HG02623 (cell line): ENCODE data around the gene KRTAP10-3.
"Not testable (repeated sequence)": the region's sequence is repeated elsewhere in the genome, so short reads cannot be mapped to it uniquely, and the experiment has no call there.

Source experiments
- ATAC-seq: cut with Tn5 transposase; IDR thresholded peaks from one replicate; pipeline ENCODE4 v1.9.1; 2021; ENCODE audit warnings: moderate library complexity; ENCODE audit not compliant: unreplicated experiment

KRTAP10-3 gene

DNA sequence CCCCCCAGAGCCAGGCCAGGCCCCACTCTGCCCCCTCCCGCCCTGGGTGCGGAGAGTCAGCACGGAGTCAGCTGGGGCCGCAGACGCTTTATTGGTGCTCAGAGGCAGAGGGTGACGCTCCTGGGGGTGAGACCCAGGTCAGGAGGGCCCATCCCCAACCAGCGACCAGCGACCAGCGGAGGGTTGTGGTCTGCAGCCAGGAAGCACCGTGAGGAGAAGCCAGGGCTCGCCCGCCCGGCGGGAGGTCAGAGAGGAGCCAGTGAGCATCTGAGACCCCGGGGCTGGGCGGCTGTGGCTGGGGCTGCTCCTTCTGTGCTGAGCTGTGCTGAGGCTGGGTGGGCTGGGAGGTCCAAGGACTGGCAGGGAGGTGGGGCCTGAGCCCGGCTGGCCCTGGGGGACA lies 8.3 kb downstream of the KRTAP10-3 start:
- ATAC-seq = not testable (repeated sequence)

DNA sequence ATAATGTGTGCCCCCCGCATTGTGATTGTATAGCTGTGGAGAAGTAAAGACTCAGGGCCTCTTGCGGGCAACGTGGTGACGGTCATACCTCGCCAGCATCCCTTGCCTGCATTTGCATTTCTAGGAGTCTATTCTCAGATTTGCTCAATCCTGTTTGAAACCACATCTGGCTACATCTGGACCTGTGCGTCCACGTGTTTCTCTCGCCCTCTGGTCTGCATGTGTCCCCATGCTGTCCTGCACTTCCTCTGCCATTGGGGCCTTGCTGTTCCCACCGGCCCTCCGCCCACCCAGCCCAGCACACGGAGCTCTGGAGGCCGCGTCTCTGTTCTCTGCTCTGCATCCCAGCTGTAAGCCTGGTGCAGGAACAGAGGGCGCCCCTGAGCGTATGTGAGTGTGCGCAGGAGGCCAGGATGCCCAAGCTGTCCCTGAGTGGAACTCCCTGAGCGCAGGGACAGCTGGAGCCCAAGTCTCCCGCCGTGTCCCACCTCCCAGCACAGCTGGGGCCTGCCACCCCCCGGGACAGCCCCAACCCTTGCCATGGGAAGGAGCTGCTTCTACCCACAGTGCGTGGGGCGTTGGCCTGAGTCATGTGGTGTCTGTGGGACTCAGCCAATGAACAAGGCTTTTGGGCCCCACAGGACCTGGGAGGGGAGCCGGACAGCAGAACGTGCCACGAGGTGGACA lies 8.9 kb downstream of the KRTAP10-3 start:
- no peak for ATAC-seq

DNA sequence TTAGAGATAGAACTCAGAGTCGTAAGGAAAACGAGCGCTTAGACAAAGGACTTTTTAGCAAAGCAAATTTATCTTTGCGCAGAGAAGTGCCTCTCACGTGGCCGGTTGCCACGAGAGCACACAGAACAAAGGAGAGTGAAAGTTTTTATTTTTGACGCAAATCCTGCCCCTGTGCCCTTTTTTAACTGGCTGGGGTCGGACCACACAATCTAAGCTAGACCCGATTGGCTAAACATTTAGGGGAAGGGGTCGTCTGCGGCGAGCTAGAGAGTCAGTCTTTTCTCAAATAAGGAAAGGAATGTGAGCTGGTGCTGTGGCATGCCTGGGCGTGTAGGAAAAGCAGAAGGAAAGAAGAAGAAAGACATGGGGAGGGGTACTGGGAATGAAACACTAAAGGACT lies 9.7 kb downstream of the KRTAP10-3 start:
- no peak for ATAC-seq

DNA sequence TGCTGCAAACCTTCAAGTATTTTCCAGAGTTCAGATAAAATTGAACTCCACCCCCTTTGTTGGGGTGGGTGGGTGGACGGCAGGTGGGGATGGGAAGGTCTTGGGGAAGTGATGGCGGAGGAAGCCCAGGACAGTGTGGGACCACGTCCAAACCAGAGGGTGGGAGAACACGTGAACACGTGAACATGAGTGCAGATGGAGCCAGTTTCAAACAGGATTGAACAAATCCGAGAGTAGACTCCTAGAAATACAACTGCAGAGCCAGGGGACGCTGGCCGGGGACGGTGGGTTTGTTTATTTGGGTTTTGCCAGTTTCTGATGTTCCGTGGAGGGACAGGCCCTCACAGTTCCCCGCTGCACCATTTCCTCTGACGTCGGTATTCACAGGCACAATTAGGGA lies 10.2 kb downstream of the KRTAP10-3 start:
- no peak for ATAC-seq

DNA sequence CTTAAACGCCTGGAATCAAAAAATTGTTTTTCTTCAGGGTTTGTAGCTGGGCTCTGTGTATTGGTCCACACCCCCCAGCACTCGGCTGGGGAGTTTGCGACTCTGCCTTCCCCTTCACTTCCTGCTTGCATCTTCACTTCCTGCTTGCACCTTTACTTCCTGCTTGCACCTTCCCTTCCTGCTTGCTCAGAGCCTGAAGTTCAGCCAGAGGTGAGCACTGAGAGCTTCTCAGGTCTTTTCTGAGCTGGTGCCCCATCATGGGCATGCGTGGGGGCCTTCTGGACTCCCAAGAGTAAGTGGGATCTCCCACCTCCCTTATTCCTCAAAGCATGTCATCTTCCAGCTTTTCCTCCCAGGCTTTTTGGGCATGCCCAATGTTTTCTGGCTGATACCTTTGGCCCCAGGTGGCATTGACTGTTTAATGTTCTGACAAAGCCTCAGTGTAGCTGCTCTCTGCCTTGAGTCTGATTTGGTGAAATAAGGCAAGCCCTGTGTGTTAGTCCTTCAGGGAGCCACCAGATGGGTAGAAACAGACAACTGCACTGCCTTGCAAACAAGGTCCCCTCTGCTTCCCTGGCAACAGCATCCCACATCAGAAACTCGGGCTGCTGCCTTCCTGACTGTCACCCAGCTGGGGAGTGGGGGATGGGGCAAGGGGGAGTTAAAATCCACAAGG lies 10.8 kb downstream of the KRTAP10-3 start:
- ATAC-seq = no peak

DNA sequence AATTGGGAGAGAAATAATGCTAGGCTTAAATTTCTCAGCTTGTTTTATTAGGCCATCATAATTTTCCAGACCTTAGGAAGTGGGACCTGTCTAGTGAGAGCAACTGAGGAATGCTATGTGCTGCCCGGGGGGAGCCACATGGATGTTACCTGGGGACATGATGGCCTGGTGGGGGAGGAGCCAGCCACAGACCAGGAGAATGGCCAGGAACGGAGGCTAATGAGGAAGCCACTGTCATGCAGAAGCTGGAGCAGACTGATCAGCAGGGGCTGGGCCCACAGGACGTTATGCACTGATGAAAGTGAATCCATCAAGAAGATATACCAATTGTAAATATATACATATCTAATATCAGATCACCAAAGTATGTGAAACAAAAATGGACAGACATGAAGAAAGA lies 14.0 kb downstream of the KRTAP10-3 start:
- ATAC-seq = no peak

DNA sequence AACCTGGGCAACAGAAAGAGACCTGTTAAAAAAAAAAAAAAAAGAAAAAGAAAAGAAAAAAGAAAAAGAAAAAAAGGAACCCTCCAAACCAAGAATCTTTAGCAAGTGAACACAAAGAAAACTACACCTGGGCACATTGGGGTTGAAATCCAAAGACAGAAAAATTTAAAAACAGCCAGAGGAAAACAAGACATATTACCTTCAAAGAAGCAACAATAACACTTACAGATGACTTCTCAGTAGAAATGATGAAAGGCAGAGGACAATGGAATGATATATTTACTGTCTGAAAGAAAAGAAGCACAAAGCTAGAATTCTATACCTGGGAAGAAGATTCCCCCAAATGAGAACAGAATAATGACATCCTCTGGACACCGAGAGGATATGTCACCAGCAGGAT lies 15.9 kb downstream of the KRTAP10-3 start:
- ATAC-seq = no peak

DNA sequence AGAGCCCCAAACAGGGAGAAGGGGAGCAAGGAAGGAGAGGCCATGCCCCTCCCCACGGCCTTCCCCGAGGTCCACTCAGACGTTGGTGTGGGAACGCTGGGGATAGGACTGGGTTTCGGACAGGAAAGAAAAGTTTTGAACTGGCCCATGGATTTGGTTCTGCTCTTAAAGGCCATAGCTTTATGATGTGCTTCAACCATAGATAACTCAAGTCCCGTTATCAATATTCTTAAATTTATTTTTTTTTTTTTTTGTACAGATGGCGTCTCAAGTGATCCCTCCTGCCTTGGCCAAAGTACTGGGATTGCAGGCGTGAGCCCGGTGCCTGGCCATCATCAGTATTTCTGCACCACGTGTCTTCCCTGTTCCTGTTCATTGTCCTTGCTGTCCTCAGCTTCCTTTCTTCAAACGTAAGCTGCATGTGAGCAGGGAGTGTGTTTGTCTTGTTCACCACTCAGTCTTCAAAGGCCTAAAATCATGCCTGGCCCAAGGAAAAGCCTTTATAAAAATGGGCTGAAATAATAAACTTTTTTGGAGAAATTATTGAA lies 17.8 kb downstream of the KRTAP10-3 start:
- ATAC-seq = no peak

DNA sequence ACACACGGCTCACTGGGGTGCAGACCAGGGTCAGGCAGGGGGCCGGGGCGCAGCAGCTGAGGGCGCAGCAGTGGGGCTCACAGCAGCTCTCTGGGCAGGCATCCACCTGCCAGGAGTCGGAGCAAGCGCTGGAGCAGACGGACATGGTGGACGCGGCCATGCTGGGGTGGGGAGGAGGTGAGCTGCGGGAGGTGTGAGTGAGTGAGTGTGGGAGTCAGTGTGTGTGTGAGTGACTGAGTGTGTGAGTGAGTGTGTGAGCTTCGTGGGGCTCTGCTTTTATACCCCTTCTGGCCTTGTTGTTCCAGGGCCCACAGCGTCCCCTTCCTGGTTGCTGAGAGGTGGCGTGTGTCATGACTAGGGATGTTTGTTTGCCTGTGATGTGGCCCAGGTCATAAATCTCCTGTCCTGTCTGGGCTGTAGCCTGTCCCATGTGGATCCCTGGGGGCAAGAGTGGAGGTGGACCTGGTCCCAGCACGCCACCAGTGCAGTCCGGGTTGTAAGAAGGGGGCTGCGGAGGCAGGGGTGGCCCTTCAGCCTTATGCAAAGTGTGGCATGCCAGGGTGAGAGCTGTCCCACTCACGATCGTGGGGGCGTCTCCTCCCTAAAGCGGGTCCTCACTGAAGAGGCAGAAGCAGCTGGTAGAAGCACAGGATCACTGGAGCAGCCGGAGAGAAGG lies 18.5 kb downstream of the KRTAP10-3 start, which contains the start of gene KRTAP10-1:
TSS of gene KRTAP10-1 (minus strand) at position 205 of the 676 bp plus-strand sequence. CDS start at position 160, 45 bp downstream.
- ATAC-seq = no peak

DNA sequence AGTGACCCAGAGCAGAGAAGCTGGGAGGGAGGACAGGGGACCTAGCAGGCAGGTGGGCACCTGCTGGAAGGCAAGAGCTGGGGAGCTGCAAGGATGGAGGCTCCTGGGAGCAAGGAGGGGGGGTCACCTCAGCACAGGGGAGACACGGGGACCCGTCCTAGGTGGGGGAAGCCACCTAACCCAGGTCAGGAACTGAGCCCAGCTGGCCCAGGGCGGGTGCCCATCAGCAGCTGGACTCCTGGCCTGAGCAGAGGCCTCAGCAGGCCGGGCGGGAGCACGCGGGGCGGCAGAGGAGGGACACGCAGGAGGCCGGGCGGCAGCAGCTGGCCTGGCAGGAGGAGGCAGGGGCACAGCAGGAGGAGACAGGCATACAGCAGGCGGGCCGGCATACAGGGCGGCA lies 19.5 kb downstream of the KRTAP10-3 start:
- no peak for ATAC-seq

DNA sequence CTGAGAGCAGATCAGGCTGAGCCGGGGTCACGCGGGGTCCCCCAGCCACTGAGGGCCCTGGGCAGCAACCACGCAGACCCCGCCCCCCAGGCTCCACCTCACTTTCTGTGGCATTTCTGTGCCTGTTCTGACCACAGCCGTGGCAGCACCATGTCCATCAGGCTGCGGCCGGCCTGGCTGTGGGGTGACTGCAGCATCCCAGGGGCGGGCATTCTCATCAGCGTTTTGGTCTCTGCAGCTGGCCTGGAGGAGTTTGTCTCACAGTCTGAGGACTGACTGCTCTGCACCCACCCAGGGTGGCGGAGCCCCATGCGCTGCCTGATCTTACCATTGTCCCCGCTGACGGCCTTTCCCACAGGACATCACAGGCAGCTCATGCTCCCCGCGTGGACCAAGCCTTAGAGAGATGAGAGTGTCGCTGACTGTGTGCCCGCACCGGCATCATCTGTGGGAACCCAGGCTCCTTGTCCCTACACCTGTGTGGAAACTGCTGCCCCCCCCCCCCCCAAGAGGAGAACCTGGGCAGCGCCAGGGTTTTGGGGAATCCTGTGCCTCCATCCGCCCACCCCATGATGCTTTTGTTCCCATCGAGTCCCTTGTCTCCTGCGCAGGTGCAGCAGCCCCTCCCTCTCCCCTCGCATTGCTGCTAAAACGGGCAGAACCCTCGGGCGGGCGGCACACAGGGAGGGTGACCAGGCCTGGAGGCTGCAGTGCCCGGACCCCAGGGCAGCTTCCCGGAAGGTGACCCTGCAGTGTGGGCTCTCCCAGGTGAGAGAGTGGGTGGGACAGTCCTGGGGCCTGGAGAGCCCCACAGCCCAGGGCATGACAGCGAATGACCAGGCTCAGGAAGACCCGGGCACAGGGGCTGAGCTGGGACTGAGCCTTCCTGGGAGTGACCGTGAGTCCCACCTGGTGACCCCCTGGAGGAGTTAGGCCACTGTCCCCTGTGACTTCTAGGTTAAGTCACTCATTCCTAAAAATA lies 20.4 kb downstream of the KRTAP10-3 start:
- ATAC-seq = no peak

DNA sequence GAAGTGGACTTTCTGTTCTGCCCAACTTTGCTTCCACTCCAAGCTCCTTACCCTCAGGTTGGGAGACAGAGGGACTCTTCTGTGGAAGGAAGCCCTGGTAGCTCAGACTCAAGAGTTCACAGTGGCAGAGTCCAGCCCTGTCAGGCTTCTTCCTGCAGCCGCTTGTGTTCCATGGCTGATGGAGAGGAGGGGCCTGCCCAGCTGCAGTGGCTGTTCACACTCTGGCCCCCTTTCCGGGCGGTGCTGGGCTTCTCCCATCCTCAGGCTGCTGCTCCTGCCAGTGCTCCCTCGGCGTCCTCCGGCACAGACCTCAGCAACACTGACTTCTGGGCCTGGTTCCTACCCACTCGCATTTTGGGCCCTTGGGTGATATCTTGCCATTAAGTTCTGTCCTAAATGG lies 22.6 kb downstream of the KRTAP10-3 start:
- ATAC-seq = no peak

DNA sequence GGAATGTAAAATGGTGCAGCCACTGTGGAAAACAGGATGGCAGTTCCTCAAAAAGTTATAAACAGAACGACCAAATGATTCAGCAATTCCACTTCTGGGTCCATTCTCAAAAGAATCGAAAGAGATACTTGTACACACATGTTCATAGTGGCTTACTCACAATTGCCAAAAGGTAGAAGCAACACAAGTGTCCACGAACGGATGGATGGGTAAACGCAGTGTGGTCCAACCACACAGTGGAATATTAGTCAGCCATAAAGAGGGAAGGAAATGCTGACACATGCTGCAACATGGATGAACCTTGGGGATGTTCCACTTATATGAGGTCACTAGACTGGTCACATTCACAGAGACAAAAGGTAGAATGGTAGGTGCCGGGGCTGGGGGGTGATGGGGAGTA lies 23.9 kb downstream of the KRTAP10-3 start:
- no peak for ATAC-seq

DNA sequence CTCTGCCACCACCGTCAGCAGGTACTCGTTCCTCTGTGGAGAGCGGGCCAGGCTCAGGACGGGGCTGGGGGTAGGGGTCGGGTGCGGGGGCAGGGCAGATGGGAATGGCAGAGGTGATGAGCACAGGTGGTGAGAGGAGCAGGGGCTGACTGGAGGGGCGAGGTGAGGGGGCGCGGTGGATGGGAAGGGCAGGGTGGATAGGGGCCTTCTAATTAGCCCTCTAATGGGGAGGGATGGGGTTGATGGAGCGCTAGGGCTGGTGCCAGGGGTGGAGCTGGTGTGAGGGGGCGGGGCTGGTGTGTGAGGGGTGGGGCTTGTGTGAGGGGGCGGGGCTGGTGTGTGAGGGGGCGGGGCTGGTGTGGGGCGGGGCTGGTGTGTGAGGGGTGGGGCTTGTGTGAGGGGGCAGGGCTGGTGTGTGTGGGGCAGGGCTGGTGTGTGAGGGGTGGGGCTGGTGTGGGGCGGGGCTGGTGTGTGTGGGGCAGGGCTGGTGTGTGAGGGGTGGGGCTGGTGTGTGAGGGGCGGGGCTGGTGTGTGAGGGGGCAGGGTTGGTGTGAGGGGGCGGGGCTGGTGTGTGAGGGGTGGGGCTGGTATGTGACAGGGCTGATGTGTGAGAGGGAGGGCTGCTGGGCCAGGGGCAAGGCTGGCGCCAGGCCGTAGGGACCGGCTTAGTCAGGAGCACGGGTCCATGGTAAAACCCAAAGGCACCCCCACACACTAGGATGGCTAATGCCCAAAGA lies 24.5 kb downstream of the KRTAP10-3 start:
- no peak for ATAC-seq

DNA sequence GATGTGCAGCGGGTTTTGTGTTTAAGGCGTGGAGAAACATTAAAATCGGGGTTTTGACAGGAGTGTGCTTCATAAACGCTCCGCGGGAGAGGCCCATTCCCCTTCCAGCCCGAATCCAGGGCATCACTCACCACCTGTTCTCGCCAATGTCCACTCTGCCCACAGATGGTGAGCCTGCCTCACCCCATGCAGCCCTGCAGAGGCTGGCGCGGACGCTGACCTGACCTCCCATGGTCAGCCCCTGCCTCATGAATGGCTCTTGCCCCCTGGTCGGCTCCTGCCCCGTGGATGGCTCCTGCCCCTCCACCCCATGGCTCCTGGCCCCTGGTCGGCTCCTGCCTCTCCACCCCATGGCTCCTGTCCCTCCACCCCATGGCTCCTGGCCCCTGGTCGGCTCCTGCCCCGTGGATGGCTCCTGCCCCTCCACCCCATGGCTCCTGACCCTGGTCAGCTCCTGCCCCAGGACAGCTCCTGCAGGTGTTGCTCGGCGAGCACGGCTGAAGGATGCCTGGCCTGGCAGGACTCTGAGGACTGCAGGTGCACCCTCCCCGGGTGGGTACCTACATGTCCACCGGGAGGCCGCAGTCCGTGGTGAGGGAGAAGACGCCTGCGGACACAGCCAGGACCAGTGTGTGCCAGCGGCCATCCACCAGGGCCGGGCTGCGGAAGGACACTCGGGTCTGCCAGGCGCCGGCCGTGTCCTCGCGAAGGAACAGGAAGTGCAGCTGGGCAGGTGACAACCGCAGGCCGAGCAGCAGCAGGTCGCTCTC lies 25.3 kb downstream of the KRTAP10-3 start:
- no peak for ATAC-seq

DNA sequence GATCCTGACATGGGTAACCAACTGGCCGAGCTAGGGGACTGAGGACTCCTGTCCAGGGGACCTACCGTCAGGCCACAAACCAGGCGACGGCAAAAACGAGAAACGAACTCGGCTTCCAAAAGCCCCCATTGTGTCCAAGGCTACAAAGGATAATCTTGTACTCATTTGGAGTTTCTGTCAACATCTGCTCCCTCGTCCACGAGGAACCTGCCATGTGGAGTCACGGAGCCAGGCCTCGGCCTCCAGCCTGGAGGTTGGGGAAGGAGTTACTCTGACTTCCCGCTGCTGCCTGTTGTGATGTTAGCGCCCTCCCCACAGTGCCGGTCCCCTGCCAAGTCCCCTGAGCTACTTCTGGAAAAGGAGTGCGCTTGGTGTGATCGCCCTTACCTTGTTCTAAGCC lies 25.9 kb downstream of the KRTAP10-3 start:
- ATAC-seq = no peak

DNA sequence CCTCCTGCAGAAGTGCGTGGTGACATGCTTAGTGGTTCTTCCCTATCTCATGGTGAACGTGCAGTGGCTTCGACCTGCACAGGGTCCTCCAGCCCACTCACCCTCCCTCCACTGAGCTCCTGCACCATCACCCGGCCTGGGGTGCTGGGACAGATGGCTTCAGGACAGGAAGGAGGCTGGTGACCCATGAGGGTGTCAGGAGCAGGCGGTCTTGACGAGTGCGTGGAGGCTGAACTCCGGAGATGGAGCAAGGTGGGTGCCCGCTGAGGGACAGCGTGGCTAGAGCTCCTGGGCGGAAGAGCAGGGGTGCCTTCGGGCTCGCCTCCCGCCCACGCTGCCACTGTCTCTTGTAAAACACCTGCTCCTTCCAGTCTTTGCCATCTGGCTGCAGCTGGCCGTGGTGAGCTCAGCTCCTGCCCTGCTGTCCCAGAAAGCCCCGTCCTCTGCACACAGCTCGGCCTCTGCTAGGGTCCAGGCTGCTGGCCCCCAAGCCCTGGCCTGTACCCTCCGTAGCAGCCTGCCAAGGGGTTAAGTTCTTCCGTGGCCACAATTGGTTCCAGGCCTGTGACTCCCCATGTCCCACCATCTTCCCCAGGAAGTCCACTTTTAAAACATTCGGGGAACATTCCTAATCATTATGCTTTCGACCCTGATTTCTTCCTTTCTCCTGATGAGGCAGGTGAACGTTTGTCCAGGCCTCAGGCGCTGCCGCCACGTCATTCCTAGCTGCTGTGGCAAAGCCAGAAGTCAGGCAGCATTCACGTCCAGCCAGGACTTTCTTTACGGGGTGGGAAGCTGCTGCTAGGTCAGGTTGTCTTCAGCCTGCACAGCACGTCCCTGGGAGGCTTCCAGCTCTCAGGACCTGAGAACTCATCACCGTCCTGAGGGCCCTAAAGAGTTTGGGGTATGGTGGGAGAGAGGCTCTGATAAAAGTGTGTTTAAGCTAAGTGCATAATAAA lies 26.7 kb downstream of the KRTAP10-3 start:
- no peak for ATAC-seq
